H1 (cell line): ENCODE results near the gene KLK6. TPM values are rescaled to one million over a fixed set of nuclear protein-coding genes. Genes with fewer than 3 reads are reported as not detected.

Experiments used
- CTCF ChIA-PET: fragments of 300-600 bp; sonication (Branson Sonifier 250); formaldehyde crosslinking; loops from one replicate; lab custom pipeline; 2021; ENCODE audit not compliant: partially characterized antibody; lab: Charles Lee
- POLR2A ChIA-PET: fragments of 300-600 bp; sonication (Branson Sonifier 250); formaldehyde crosslinking; loops from one replicate; lab custom pipeline; 2021; ENCODE audit warnings: inconsistent platforms; ENCODE audit not compliant: partially characterized antibody; lab: Charles Lee
- DNase-seq, 2 experiments: peaks; one replicate each; pipeline versions ENCODE4 v3.0.0 to v3.0.0-alpha.2; 2010 to 2022; ENCODE audit warnings: low spot score in 2 of 2, low read depth in 1 of 2, mixed read lengths in 1 of 2
- FAIRE-seq: peaks from 2 replicates; lab custom pipeline; 2011; peaks lifted over from hg19 to GRCh38; lab: Jason Lieb, UNC
- H2AFZ ChIP-seq: 2 replicates; pipeline ENCODE4 v1.8.1; 2012; ENCODE audit warnings: low read length, inconsistent platforms
- H2AK5ac ChIP-seq: 2 replicates; pipeline ENCODE4 v1.6.1; 2013; ENCODE audit warnings: low read depth, low read length
- H2BK120ac ChIP-seq: replicated peaks from 2 replicates; pipeline ENCODE3; 2013; ENCODE audit warnings: low read depth, low read length, inconsistent platforms
- H2BK12ac ChIP-seq: 2 replicates; pipeline ENCODE4 v1.6.1; 2013; ENCODE audit warnings: low read depth, low read length
- H2BK15ac ChIP-seq: 2 replicates; pipeline ENCODE4 v1.6.1; 2013; ENCODE audit warnings: low read length
- H2BK20ac ChIP-seq: 2 replicates; pipeline ENCODE4 v1.6.1; 2013; ENCODE audit warnings: low read length
- H2BK5ac ChIP-seq: 2 replicates; pipeline ENCODE4 v1.6.1; 2013; ENCODE audit warnings: low read depth, low read length
- H3K14ac ChIP-seq: 2 replicates; pipeline ENCODE4 v1.6.1; 2013; ENCODE audit warnings: inconsistent platforms; ENCODE audit not compliant: insufficient read length
- H3K18ac ChIP-seq: 2 replicates; pipeline ENCODE4 v1.6.1; 2013; ENCODE audit warnings: low read length; ENCODE audit errors: extremely low read depth
- H3K23ac ChIP-seq: 2 replicates; pipeline ENCODE4 v1.6.1; 2013; ENCODE audit warnings: inconsistent platforms; ENCODE audit not compliant: insufficient read length
- H3K23me2 ChIP-seq: 2 replicates; pipeline ENCODE4 v1.6.1; 2013; ENCODE audit warnings: low read depth, low read length
- H3K27ac ChIP-seq: 2 replicates; pipeline ENCODE4 v1.6.1; 2011; ENCODE audit warnings: low read depth, low read length, inconsistent platforms
- H3K27me3 ChIP-seq, 4 experiments: replicated peaks in 1 of 4; 1 replicate in 1 of 4; 2 replicates in 3 of 4; pipeline versions ENCODE4 v1.6.1 to v1.8.1; 2011 to 2013; ENCODE audit warnings: low read length in 3 of 4, mild to moderate bottlenecking in 3 of 4, inconsistent platforms in 2 of 4, mixed read lengths in 2 of 4, moderate library complexity in 1 of 4; ENCODE audit not compliant: control insufficient read depth in 3 of 4, insufficient read depth in 3 of 4; ENCODE audit errors: extremely low read depth in 1 of 4
- H3K36me3 ChIP-seq, 4 experiments: 2 replicates each; pipeline versions ENCODE4 v1.6.1 to v1.8.1; 2011 to 2013; ENCODE audit warnings: mild to moderate bottlenecking in 4 of 4, low read length in 3 of 4, moderate library complexity in 2 of 4, control low read depth in 1 of 4, inconsistent platforms in 1 of 4; ENCODE audit not compliant: insufficient read depth in 4 of 4, control insufficient read depth in 2 of 4
- H3K4ac ChIP-seq: replicated peaks from 2 replicates; pipeline ENCODE3; 2013; ENCODE audit warnings: low read length, low read depth, mixed read lengths, inconsistent platforms; ENCODE audit not compliant: insufficient read length
- H3K4me1 ChIP-seq, 4 experiments: replicated peaks in 1 of 4; 1 replicate in 1 of 4; 2 replicates in 3 of 4; pipeline versions ENCODE4 v1.6.1 to v1.8.1; 2011 to 2013; ENCODE audit warnings: low read length in 3 of 4, inconsistent platforms in 2 of 4, mixed read lengths in 1 of 4; ENCODE audit not compliant: insufficient read depth in 4 of 4, control insufficient read depth in 3 of 4
- H3K4me2 ChIP-seq, 2 experiments: 2 replicates each; pipeline versions ENCODE4 v1.6.1 to v1.8.1; 2011 to 2013; ENCODE audit warnings: low read depth in 2 of 2, low read length in 2 of 2, control low read depth in 1 of 2, inconsistent platforms in 1 of 2, mild to moderate bottlenecking in 1 of 2; ENCODE audit not compliant: insufficient read depth in 1 of 2
- H3K4me3 ChIP-seq, 4 experiments: fragments of 200-600, 300-600 bp in 1 of 4; sonication (generic), shearing (Covaris generic), sonication (Bioruptor Twin) in 1 of 4; 2 replicates each; pipeline versions ENCODE4 v1.5.1 to v1.8.1; 2011 to 2016; ENCODE audit warnings: low read length in 4 of 4, low read depth in 3 of 4, control low read depth in 2 of 4, inconsistent platforms in 2 of 4, mild to moderate bottlenecking in 2 of 4, mixed read lengths in 1 of 4, moderate library complexity in 1 of 4; ENCODE audit not compliant: insufficient read depth in 2 of 4; ENCODE audit errors: extremely low read depth in 1 of 4
- H3K56ac ChIP-seq: replicated peaks from 2 replicates; pipeline ENCODE3; 2013; ENCODE audit warnings: low read depth, mild to moderate bottlenecking, mixed read lengths, low read length, inconsistent platforms; ENCODE audit not compliant: insufficient read length
- H3K79me1 ChIP-seq: 2 replicates; pipeline ENCODE4 v1.6.1; 2013; ENCODE audit warnings: low read depth, low read length, control low read depth
- H3K79me2 ChIP-seq, 2 experiments: 2 replicates each; pipeline versions ENCODE4 v1.6.1 to v1.8.1; 2012 to 2013; ENCODE audit warnings: low read length in 2 of 2, mild to moderate bottlenecking in 2 of 2, inconsistent platforms in 1 of 2; ENCODE audit not compliant: insufficient read depth in 2 of 2, control insufficient read depth in 1 of 2
- H3K9ac ChIP-seq, 4 experiments: replicated peaks in 1 of 4; 1 replicate in 1 of 4; 2 replicates in 3 of 4; pipeline versions ENCODE4 v1.6.1 to v1.8.1; 2011 to 2013; ENCODE audit warnings: low read depth in 3 of 4, low read length in 3 of 4, control low read depth in 2 of 4, mild to moderate bottlenecking in 2 of 4, moderate library complexity in 2 of 4, inconsistent platforms in 1 of 4; ENCODE audit errors: extremely low read depth in 1 of 4
- H3K9me3 ChIP-seq, 2 experiments: 2 replicates each; pipeline versions ENCODE4 v1.6.1 to v1.8.1; 2012 to 2013; ENCODE audit warnings: mild to moderate bottlenecking in 2 of 2, moderate library complexity in 2 of 2, control low read depth in 1 of 2, inconsistent platforms in 1 of 2, low read depth in 1 of 2, low read length in 1 of 2, mixed read lengths in 1 of 2; ENCODE audit not compliant: insufficient read depth in 2 of 2
- H4K20me1 ChIP-seq, 2 experiments: replicated peaks in 1 of 2; 2 replicates each; pipeline versions ENCODE3 to v1.8.1; 2011 to 2013; ENCODE audit warnings: inconsistent platforms in 2 of 2, low read length in 2 of 2, mild to moderate bottlenecking in 1 of 2; ENCODE audit not compliant: insufficient read depth in 2 of 2, control insufficient read depth in 1 of 2
- H4K5ac ChIP-seq: 2 replicates; pipeline ENCODE4 v1.6.1; 2013; ENCODE audit warnings: low read length, low read depth, mixed read lengths, inconsistent platforms; ENCODE audit not compliant: insufficient read length
- H4K8ac ChIP-seq: 2 replicates; pipeline ENCODE4 v1.8.0; 2013; ENCODE audit warnings: mild to moderate bottlenecking, moderate library complexity, low read length, inconsistent platforms; ENCODE audit not compliant: insufficient read depth; ENCODE audit errors: extremely low read depth
- H4K91ac ChIP-seq: replicated peaks from 2 replicates; pipeline ENCODE3; 2013; ENCODE audit warnings: low read length, mixed read lengths, inconsistent platforms; ENCODE audit not compliant: insufficient read length
- CBX8 ChIP-seq: fragments of 300-800, 300-1000 bp; sonication (generic); IDR thresholded peaks from 2 replicates; pipeline ENCODE4 v1.7.1; 2016; ENCODE audit warnings: low read depth, low read length, borderline replicate concordance
- WGBS, 2 experiments: shearing (Covaris generic) in 1 of 2; methylation state at CpG; one replicate each; pipeline versions ENCODE4 v1.1.6 to v1.1.7; 2013 to 2015; ENCODE audit warnings: low lambda C conversion rate in 2 of 2, mixed read lengths in 2 of 2, inconsistent platforms in 1 of 2, low coverage in 1 of 2, missing lambda C conversion rate in 1 of 2; ENCODE audit not compliant: insufficient replicate concordance in 2 of 2, insufficient coverage in 1 of 2, insufficient read length in 1 of 2; ENCODE audit errors: extremely low coverage in 1 of 2, missing lambda C conversion rate in 1 of 2; 5-methylcytosine and 5-hydroxymethylcytosine counted together
- polyA plus RNA-seq, 7 experiments: library from polyadenylated mRNA; depleted of rRNA in 3 of 7; stranded (reverse) in 5 of 7; unstranded in 2 of 7; fragments of >200 nt in 5 of 7; fragments of 200-250 nt in 2 of 7; gene quantifications; 1 replicate in 5 of 7; 2 replicates in 1 of 7; 4 replicates in 1 of 7; pipeline versions ENCODE4 v1.2.1 to v1.2.3, GENCODE V29; 2011 to 2013; ENCODE audit warnings: missing spikeins in 2 of 7, mixed read lengths in 2 of 7
- total RNA-seq: library from RNA; stranded (reverse); fragmentation: NEBNext Ultra II Directional; extraction: Animal tissue kit (Norgen Biotek cat#: 25700); gene quantifications from 2 replicates; pipeline ENCODE4 v1.2.1, GENCODE V29; 2021
- TF ChIP-seq, protein P1 (sequence below): IDR thresholded peaks from 2 replicates; pipeline ENCODE4 v1.6.1; 2012; ENCODE audit warnings: inconsistent platforms

KLK6 gene
- total and polyA plus RNA-seq, 2 of the 8 experiments (the other 6 are each of a cell fraction or from before 2014, with no cell fraction given): 0.69 to 3.2 TPM

DNA sequence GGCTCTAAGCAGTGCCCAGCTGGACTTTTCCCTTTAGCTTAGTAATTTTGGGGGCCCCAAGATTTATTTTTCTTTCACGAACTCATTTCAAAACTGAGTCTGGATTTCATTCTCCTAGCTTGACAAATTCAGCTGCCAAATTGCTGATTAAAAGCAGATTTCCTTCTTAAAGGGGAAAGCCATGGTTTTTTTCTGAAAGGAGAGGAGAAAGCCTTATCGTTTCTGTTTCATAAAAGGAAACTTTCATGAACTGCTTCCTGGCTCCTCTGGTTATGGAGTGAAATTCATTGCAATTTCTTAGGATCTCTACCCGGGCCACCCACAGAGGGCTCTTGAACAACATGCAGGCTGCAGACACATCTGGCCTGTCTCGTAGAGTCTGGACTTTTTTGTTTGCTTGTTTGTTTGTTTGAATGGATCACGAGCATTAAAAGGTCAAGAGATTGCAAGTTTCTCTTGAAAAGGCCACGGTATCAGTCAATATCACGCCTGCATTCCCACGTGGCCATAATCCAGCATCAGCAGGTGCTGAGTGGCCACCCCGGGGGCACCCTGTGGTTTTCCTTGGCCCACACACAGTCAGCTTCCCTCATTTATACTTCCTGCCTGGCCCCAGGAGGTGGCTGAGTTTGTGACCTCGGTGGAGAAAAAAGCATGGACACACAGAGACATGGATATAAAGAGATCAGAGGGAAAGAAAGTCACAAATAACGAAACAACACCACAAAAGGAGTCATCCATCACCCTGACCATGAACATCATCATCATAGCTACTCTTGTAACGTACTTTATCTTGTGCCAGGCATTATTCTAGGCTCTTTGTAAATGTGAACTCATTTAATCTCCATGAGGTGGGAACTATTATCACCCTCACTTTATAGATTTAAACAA is 47.7 kb downstream of the KLK6 start:
- POLR2A ChIA-PET: interaction anchor here (0.7 to 3.3 kb wide), 5 partner anchors 10 to 179 kb away, joined by 3 to 35 read pairs (median 3); partner anchors contain the start of gene KLK4
- FAIRE-seq: no peak
- H2AFZ ChIP-seq: no peak overlapping the region

More for the DNA sequence above, 47.7 kb downstream of the KLK6 start:
- Histone ChIP-seq H3K56ac (no peak overlapping the region), H3K27ac (no peak overlapping the region), H3K14ac (no peak overlapping the region), H3K4ac (no peak overlapping the region), H3K9me3 (no peaks in the 10 kb centered on the region), H2BK5ac (no peak overlapping the region), H2BK20ac (no peak overlapping the region), H3K4me3 (peak overlapping the region in 1 of 4 experiments; percentile 0; a peak in 1 of 8 replicates), H3K9ac (no peak overlapping the region), H2BK12ac (no peak overlapping the region), H4K8ac (no peak overlapping the region), H2BK15ac (no peak overlapping the region), H3K36me3 (no peaks in the 10 kb centered on the region), H2BK120ac (no peak overlapping the region), H4K20me1 (no peaks in the 10 kb centered on the region), H3K23me2 (no peaks in the 10 kb centered on the region), H3K4me1 (peaks cover 0 to 7% (median 5%) of the 10 kb centered on the region in 4 experiments; a peak in 5 of 7 replicates), H2AK5ac (no peak overlapping the region), H3K4me2 (peak overlapping the region in 1 of 2 experiments; percentile 44; a peak in 2 of 4 replicates), H4K91ac (no peak overlapping the region), H3K79me2 (no peaks in the 10 kb centered on the region), H3K27me3 (no peaks in the 10 kb centered on the region; a peak in 1 of 7 replicates), H3K79me1 (no peaks in the 10 kb centered on the region), H3K23ac (no peak overlapping the region), H3K18ac (no peak overlapping the region), H4K5ac (no peak overlapping the region)
- WGBS, 2 experiments: 37% methylated on average over 12 of the region's 12 CpGs; no CpG with 5 or more reads in 1 of the 2 experiments
- DNase-seq: peak in 1 of 2 experiments; percentile 48
- TF ChIP-seq CBX8: no peak
- TF ChIP-seq, protein P1, sequence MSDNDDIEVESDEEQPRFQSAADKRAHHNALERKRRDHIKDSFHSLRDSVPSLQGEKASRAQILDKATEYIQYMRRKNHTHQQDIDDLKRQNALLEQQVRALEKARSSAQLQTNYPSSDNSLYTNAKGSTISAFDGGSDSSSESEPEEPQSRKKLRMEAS: peak; percentile 65; the same call in 1 of the 2 replicates
- CTCF ChIA-PET: interaction anchor here (0.6 to 3.5 kb wide), 57 partner anchors 9 to 565 kb away, joined by 3 to 22 read pairs (median 4); partner anchors contain the start of genes CLEC11A, EMC10, GARIN5A and KLK15
